GM23338 (cell line): Measurements from ENCODE around the gene CDC14A. TPM values are rescaled to one million over a fixed set of nuclear protein-coding genes. Genes with fewer than 3 reads are reported as not detected.

Experiments used
- ATAC-seq: fragments of 200-7000 bp; cut with Tn5 transposase; 3 replicates; pipeline ENCODE4 v1.9.1; 2020
- DNase-seq: peaks from one replicate; pipeline ENCODE4 v3.0.0-alpha.2; 2015; ENCODE audit warnings: low spot score
- H2AFZ ChIP-seq: fragments of 200-600 bp; sonication (generic); 2 replicates; pipeline ENCODE4 v1.8.0; 2016; ENCODE audit warnings: antibody characterized with exemption, mild to moderate bottlenecking, moderate library complexity
- H3F3A ChIP-seq: fragments of 200-600 bp; sonication (generic); replicated peaks from 2 replicates; pipeline ENCODE4 v1.8.0; 2017; ENCODE audit warnings: antibody characterized with exemption, mixed run types, low read depth
- H3K27ac ChIP-seq: fragments of 200-600 bp; sonication (generic); 2 replicates; pipeline ENCODE4 v1.6.1; 2016; ENCODE audit warnings: low read depth
- H3K27me3 ChIP-seq: fragments of 200-600 bp; sonication (generic); 2 replicates; pipeline ENCODE4 v1.8.0; 2016; ENCODE audit warnings: mild to moderate bottlenecking, mixed run types, moderate library complexity; ENCODE audit not compliant: insufficient read depth
- H3K36me3 ChIP-seq: fragments of 200-600 bp; sonication (generic); 2 replicates; pipeline ENCODE4 v1.8.0; 2016; ENCODE audit warnings: mild to moderate bottlenecking; ENCODE audit not compliant: insufficient read depth
- H3K4me1 ChIP-seq: fragments of 200-600 bp; sonication (generic); 2 replicates; pipeline ENCODE4 v1.8.0; 2016; ENCODE audit warnings: mild to moderate bottlenecking, moderate library complexity; ENCODE audit not compliant: insufficient read depth
- H3K4me2 ChIP-seq: fragments of 200-600 bp; sonication (generic); 2 replicates; pipeline ENCODE4 v1.7.1; 2017; ENCODE audit warnings: mixed run types
- H3K4me3 ChIP-seq: fragments of 200-600 bp; sonication (generic); 2 replicates; pipeline ENCODE4 v1.6.1; 2016; ENCODE audit warnings: mixed run types
- H3K79me2 ChIP-seq: fragments of 200-600 bp; sonication (generic); replicated peaks from 2 replicates; pipeline ENCODE4 v1.8.0; 2017; ENCODE audit warnings: mild to moderate bottlenecking; ENCODE audit not compliant: insufficient read depth
- H3K9me2 ChIP-seq: fragments of 200-600 bp; sonication (generic); 2 replicates; pipeline ENCODE4 v1.8.0; 2017; ENCODE audit not compliant: insufficient read depth
- H4K20me1 ChIP-seq: fragments of 200-600 bp; sonication (generic); replicated peaks from 2 replicates; pipeline ENCODE4 v1.8.0; 2017; ENCODE audit warnings: mild to moderate bottlenecking; ENCODE audit not compliant: insufficient read depth
- H3K27ac Mint-ChIP-seq: 2 replicates; pipeline ENCODE4 v1.8.0; 2020; ENCODE audit warnings: inconsistent platforms, mild to moderate bottlenecking, moderate library complexity, mixed read lengths
- H3K27me3 Mint-ChIP-seq: 3 replicates; pipeline ENCODE4 v1.8.0; 2022; ENCODE audit warnings: low read depth, mild to moderate bottlenecking, moderate library complexity, mixed read lengths, inconsistent platforms; ENCODE audit not compliant: insufficient read depth, poor library complexity
- H3K36me3 Mint-ChIP-seq: 3 replicates; pipeline ENCODE4 v1.8.0; 2021; ENCODE audit warnings: low read depth, mild to moderate bottlenecking, inconsistent platforms, moderate library complexity, mixed read lengths
- H3K4me1 Mint-ChIP-seq: 3 replicates; pipeline ENCODE4 v1.8.0; 2020; ENCODE audit warnings: mild to moderate bottlenecking, inconsistent platforms, mixed read lengths
- H3K4me3 Mint-ChIP-seq: 3 replicates; pipeline ENCODE4 v1.8.0; 2021; ENCODE audit warnings: moderate library complexity, mild to moderate bottlenecking, inconsistent platforms, mixed read lengths
- H3K9me3 Mint-ChIP-seq: 3 replicates; pipeline ENCODE4 v1.8.0; 2020; ENCODE audit warnings: moderate library complexity, mild to moderate bottlenecking, inconsistent platforms, mixed read lengths
- CREB1 ChIP-seq: fragments of 250-450 bp; sonication (Bioruptor Pico); IDR thresholded peaks from 2 replicates; pipeline ENCODE4 v1.5.0; 2020; ENCODE audit warnings: low read depth, mild to moderate bottlenecking, moderate library complexity
- EZH2phosphoT487 ChIP-seq: fragments of 200-600 bp; sonication (generic); IDR thresholded peaks from one replicate; pipeline ENCODE4 v1.8.1; 2018; ENCODE audit warnings: antibody characterized with exemption; ENCODE audit not compliant: unreplicated experiment
- JUNB ChIP-seq: IDR thresholded peaks from one replicate; pipeline ENCODE4 v1.6.1; 2016; ENCODE audit warnings: antibody characterized with exemption; ENCODE audit not compliant: unreplicated experiment
- NANOG ChIP-seq: IDR thresholded peaks from 2 replicates; pipeline ENCODE4 v1.6.1; 2016; ENCODE audit warnings: antibody characterized with exemption, borderline replicate concordance
- POLR2AphosphoS5 ChIP-seq: IDR thresholded peaks from 2 replicates; pipeline ENCODE4 v1.6.1; 2016; ENCODE audit warnings: antibody characterized with exemption, low read depth
- STAT1 ChIP-seq: IDR thresholded peaks from one replicate; pipeline ENCODE4 v1.6.1; 2016; ENCODE audit warnings: antibody characterized with exemption; ENCODE audit not compliant: unreplicated experiment
- ZNF331 ChIP-seq: fragments of 250-450 bp; sonication (Bioruptor Pico); IDR thresholded peaks from 2 replicates; pipeline ENCODE4 v1.5.0; 2020; ENCODE audit warnings: low read depth, mild to moderate bottlenecking, moderate library complexity
- polyA plus RNA-seq: library from polyadenylated mRNA; unstranded; fragments of >200 nt; fragmentation: Nextera tagmentation; extraction: Ambion mirVana; gene quantifications from 2 replicates; pipeline ENCODE4 v1.2.1, GENCODE V29; 2016
- total RNA-seq: library from RNA; depleted of rRNA; stranded (reverse); fragments of >200 nt; shearing (Covaris generic); gene quantifications from 2 replicates; pipeline ENCODE4 v1.2.3, GENCODE V29; 2014
- TF ChIP-seq, protein P1 (sequence below): IDR thresholded peaks from one replicate; pipeline ENCODE4 v1.6.1; 2018; ENCODE audit warnings: antibody characterized with exemption; ENCODE audit not compliant: unreplicated experiment
- TF ChIP-seq, protein P2 (sequence below), 2 experiments: fragments of 200-600 bp in 1 of 2; sonication (generic) in 1 of 2; conservative IDR thresholded peaks; 2 replicates each; pipeline versions ENCODE4 v1.5.1 to v1.6.1; 2016 to 2017; ENCODE audit warnings: antibody characterized with exemption in 2 of 2, low read depth in 2 of 2, mild to moderate bottlenecking in 2 of 2, moderate library complexity in 1 of 2
- TF ChIP-seq, protein P3 (sequence below): fragments of 250-450 bp; sonication (Bioruptor Pico); IDR thresholded peaks from 2 replicates; pipeline ENCODE4 v1.5.0; 2020; ENCODE audit warnings: mild to moderate bottlenecking, moderate library complexity
- TF ChIP-seq, protein P4 (sequence below): IDR thresholded peaks from 2 replicates; pipeline ENCODE4 v1.6.1; 2016; ENCODE audit warnings: antibody characterized with exemption

CDC14A gene
- total and polyA plus RNA-seq, 2 experiments from 2014 or later: 11.1 to 20.8 TPM

DNA sequence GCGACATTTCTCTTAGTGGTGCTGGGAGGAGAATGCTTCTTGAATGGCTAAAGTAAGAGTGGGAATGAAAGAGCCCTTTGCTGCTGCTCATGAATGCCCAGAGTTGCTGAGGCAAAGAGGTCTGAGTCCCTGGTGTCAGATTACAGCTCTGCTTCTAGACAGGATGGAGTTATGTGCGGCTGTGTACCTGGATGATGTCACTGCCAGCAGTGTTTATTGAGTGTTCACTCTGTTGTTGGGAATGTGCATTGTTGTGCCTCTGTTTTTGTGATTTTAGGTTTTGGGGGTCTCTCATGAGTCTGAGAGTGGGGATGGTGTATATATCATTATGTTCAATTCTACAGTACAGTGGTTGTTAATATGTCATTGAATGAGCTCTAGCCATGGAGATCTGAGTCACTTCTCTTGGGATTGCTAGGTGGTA, 2.7 kb downstream of the CDC14A start:
- H3K4me1 ChIP-seq: peaks cover 19% of the 10 kb centered on the region
- Mint-ChIP-seq H3K36me3 (peaks cover 15% of the 10 kb centered on the region; the same call in 2 of the 3 replicates), H3K27ac (no peak overlapping the region), H3K9me3 (no peaks in the 10 kb centered on the region; the same call in 2 of the 3 replicates), H3K27me3 (peaks cover 27% of the 10 kb centered on the region), H3K4me3 (peak overlapping the region; percentile 45), H3K4me1 (peaks cover 33% of the 10 kb centered on the region)
- H2AFZ ChIP-seq: no peak overlapping the region
- H3K36me3 ChIP-seq: no peaks in the 10 kb centered on the region; the same call in 1 of the 2 replicates
- H3K79me2 ChIP-seq: peaks cover 63% of the 10 kb centered on the region
- H3K4me3 ChIP-seq: peak overlapping the region; percentile 88; the same call in 1 of the 2 replicates
- no peak for ATAC-seq
- TF ChIP-seq STAT1 (no peak), POLR2AphosphoS5 (no peak), JUNB (no peak), NANOG (no peak), ZNF331 (CRISPR knock-in tag) (no peak), EZH2phosphoT487 (no peak), CREB1 (CRISPR knock-in tag) (no peak)
- TF ChIP-seq, protein P1, sequence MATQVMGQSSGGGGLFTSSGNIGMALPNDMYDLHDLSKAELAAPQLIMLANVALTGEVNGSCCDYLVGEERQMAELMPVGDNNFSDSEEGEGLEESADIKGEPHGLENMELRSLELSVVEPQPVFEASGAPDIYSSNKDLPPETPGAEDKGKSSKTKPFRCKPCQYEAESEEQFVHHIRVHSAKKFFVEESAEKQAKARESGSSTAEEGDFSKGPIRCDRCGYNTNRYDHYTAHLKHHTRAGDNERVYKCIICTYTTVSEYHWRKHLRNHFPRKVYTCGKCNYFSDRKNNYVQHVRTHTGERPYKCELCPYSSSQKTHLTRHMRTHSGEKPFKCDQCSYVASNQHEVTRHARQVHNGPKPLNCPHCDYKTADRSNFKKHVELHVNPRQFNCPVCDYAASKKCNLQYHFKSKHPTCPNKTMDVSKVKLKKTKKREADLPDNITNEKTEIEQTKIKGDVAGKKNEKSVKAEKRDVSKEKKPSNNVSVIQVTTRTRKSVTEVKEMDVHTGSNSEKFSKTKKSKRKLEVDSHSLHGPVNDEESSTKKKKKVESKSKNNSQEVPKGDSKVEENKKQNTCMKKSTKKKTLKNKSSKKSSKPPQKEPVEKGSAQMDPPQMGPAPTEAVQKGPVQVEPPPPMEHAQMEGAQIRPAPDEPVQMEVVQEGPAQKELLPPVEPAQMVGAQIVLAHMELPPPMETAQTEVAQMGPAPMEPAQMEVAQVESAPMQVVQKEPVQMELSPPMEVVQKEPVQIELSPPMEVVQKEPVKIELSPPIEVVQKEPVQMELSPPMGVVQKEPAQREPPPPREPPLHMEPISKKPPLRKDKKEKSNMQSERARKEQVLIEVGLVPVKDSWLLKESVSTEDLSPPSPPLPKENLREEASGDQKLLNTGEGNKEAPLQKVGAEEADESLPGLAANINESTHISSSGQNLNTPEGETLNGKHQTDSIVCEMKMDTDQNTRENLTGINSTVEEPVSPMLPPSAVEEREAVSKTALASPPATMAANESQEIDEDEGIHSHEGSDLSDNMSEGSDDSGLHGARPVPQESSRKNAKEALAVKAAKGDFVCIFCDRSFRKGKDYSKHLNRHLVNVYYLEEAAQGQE: no peak
- TF ChIP-seq, protein P2, sequence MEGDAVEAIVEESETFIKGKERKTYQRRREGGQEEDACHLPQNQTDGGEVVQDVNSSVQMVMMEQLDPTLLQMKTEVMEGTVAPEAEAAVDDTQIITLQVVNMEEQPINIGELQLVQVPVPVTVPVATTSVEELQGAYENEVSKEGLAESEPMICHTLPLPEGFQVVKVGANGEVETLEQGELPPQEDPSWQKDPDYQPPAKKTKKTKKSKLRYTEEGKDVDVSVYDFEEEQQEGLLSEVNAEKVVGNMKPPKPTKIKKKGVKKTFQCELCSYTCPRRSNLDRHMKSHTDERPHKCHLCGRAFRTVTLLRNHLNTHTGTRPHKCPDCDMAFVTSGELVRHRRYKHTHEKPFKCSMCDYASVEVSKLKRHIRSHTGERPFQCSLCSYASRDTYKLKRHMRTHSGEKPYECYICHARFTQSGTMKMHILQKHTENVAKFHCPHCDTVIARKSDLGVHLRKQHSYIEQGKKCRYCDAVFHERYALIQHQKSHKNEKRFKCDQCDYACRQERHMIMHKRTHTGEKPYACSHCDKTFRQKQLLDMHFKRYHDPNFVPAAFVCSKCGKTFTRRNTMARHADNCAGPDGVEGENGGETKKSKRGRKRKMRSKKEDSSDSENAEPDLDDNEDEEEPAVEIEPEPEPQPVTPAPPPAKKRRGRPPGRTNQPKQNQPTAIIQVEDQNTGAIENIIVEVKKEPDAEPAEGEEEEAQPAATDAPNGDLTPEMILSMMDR (conservative IDR thresholded peaks at IDR 0.05; ENCODE audit: low read depth in 2 of 2): no peak
- TF ChIP-seq, protein P3, sequence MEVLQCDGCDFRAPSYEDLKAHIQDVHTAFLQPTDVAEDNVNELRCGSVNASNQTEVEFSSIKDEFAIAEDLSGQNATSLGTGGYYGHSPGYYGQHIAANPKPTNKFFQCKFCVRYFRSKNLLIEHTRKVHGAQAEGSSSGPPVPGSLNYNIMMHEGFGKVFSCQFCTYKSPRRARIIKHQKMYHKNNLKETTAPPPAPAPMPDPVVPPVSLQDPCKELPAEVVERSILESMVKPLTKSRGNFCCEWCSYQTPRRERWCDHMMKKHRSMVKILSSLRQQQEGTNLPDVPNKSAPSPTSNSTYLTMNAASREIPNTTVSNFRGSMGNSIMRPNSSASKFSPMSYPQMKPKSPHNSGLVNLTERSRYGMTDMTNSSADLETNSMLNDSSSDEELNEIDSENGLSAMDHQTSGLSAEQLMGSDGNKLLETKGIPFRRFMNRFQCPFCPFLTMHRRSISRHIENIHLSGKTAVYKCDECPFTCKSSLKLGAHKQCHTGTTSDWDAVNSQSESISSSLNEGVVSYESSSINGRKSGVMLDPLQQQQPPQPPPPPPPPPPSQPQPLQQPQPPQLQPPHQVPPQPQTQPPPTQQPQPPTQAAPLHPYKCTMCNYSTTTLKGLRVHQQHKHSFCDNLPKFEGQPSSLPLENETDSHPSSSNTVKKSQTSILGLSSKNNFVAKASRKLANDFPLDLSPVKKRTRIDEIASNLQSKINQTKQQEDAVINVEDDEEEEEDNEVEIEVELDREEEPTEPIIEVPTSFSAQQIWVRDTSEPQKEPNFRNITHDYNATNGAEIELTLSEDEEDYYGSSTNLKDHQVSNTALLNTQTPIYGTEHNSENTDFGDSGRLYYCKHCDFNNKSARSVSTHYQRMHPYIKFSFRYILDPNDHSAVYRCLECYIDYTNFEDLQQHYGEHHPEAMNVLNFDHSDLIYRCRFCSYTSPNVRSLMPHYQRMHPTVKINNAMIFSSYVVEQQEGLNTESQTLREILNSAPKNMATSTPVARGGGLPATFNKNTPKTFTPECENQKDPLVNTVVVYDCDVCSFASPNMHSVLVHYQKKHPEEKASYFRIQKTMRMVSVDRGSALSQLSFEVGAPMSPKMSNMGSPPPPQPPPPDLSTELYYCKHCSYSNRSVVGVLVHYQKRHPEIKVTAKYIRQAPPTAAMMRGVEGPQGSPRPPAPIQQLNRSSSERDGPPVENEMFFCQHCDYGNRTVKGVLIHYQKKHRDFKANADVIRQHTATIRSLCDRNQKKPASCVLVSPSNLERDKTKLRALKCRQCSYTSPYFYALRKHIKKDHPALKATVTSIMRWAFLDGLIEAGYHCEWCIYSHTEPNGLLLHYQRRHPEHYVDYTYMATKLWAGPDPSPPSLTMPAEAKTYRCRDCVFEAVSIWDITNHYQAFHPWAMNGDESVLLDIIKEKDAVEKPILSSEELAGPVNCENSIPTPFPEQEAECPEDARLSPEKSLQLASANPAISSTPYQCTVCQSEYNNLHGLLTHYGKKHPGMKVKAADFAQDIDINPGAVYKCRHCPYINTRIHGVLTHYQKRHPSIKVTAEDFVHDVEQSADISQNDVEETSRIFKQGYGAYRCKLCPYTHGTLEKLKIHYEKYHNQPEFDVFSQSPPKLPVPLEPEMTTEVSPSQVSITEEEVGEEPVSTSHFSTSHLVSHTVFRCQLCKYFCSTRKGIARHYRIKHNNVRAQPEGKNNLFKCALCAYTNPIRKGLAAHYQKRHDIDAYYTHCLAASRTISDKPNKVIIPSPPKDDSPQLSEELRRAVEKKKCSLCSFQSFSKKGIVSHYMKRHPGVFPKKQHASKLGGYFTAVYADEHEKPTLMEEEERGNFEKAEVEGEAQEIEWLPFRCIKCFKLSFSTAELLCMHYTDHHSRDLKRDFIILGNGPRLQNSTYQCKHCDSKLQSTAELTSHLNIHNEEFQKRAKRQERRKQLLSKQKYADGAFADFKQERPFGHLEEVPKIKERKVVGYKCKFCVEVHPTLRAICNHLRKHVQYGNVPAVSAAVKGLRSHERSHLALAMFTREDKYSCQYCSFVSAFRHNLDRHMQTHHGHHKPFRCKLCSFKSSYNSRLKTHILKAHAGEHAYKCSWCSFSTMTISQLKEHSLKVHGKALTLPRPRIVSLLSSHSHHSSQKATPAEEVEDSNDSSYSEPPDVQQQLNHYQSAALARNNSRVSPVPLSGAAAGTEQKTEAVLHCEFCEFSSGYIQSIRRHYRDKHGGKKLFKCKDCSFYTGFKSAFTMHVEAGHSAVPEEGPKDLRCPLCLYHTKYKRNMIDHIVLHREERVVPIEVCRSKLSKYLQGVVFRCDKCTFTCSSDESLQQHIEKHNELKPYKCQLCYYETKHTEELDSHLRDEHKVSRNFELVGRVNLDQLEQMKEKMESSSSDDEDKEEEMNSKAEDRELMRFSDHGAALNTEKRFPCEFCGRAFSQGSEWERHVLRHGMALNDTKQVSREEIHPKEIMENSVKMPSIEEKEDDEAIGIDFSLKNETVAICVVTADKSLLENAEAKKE (CRISPR knock-in tag): no peak
- TF ChIP-seq, protein P4, sequence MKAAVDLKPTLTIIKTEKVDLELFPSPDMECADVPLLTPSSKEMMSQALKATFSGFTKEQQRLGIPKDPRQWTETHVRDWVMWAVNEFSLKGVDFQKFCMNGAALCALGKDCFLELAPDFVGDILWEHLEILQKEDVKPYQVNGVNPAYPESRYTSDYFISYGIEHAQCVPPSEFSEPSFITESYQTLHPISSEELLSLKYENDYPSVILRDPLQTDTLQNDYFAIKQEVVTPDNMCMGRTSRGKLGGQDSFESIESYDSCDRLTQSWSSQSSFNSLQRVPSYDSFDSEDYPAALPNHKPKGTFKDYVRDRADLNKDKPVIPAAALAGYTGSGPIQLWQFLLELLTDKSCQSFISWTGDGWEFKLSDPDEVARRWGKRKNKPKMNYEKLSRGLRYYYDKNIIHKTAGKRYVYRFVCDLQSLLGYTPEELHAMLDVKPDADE: no peak
- H3K27ac ChIP-seq: no peak overlapping the region
- peak; percentile 39 for DNase-seq
- no peaks in the 10 kb centered on the region for H3F3A ChIP-seq
- no peaks in the 10 kb centered on the region for H3K9me2 ChIP-seq
- H3K4me2 ChIP-seq: peak overlapping the region; percentile 89
- no peaks in the 10 kb centered on the region; the same call in 1 of the 2 replicates for H4K20me1 ChIP-seq
- no peaks in the 10 kb centered on the region for H3K27me3 ChIP-seq
